NCI-H526 treated with DMSO at 0.1 percent for 48 hours (cell line): ENCODE data around the gene PLXNB3.

Experiments used
- DNase-seq: peaks from one replicate; lab custom pipeline; 2025; lab: John Stamatoyannopoulos, UW

Gene PLXNB3

GRCh38 chrX:153792368-153792767 is 28.3 kb downstream of the PLXNB3 start:
- no peak for DNase-seq

- no peak for DNase-seq
These were observed 29.2 kb downstream of the PLXNB3 start for GRCh38 chrX:153793291-153793690.

GRCh38 chrX:153794018-153794896 is 30.2 kb downstream of the PLXNB3 start, which contains the start of the genes IDH3G and SSR4:
TSS of gene IDH3G (minus strand) at chrX:153794375. CDS start at chrX:153794326, 49 bp downstream.
TSS of gene SSR4 (plus strand) at chrX:153794668. CDS start at chrX:153794688, 20 bp downstream.
- DNase-seq: peak; percentile 87

GRCh38 chrX:153794897-153795816 is 31.1 kb downstream of the PLXNB3 start:
- DNase-seq: no peak

- no peak for DNase-seq
These were observed 33.5 kb downstream of the PLXNB3 start for GRCh38 chrX:153797415-153798015.

- DNase-seq: no peak
These were observed 35.3 kb downstream of the PLXNB3 start for GRCh38 chrX:153799326-153799725.

GRCh38 chrX:153800177-153800722 is 36.2 kb downstream of the PLXNB3 start:
- DNase-seq: no peak

- no peak for DNase-seq
These were observed 36.7 kb downstream of the PLXNB3 start for GRCh38 chrX:153800746-153801145.

GRCh38 chrX:153801669-153802068 is 37.6 kb downstream of the PLXNB3 start:
- no peak for DNase-seq

- DNase-seq: no peak
These were observed 38.5 kb downstream of the PLXNB3 start for GRCh38 chrX:153802513-153803045.

- no peak for DNase-seq
These were observed 39.4 kb downstream of the PLXNB3 start for GRCh38 chrX:153803211-153804099.

- DNase-seq: no peak
These were observed 40.1 kb downstream of the PLXNB3 start for GRCh38 chrX:153804100-153804595.

- DNase-seq: no peak
These were observed 40.6 kb downstream of the PLXNB3 start for GRCh38 chrX:153804621-153805020.

GRCh38 chrX:153805436-153805835 is 41.4 kb downstream of the PLXNB3 start:
- DNase-seq: no peak

GRCh38 chrX:153806999-153807575 is 43.0 kb downstream of the PLXNB3 start:
- DNase-seq: no peak

GRCh38 chrX:153807976-153808375 is 43.9 kb downstream of the PLXNB3 start:
- no peak for DNase-seq

- no peak for DNase-seq
These were observed 48.2 kb downstream of the PLXNB3 start for GRCh38 chrX:153812220-153812619.

- no peak for DNase-seq
These were observed 49.1 kb downstream of the PLXNB3 start for GRCh38 chrX:153813161-153813560.

GRCh38 chrX:153814591-153815315 is 50.7 kb downstream of the PLXNB3 start:
- no peak for DNase-seq
